Prostate gland (tissue), 2 donors: Measurements from ENCODE around the gene C2orf42.
"Not testable (repeated sequence)": the region's sequence is repeated elsewhere in the genome, so short reads cannot be mapped to it uniquely, and the experiment has no call there.

Experiments
- CTCF ChIP-seq, 4 experiments: fragments of 200-600 bp in 2 of 4; fragments of 450-650 bp in 2 of 4; sonication (generic) in 2 of 4; IDR thresholded peaks; 1 replicate in 3 of 4; 2 replicates in 1 of 4; pipeline ENCODE4 v1.5.1; 2016 to 2019; ENCODE audit warnings: antibody characterized with exemption in 4 of 4, mild to moderate bottlenecking in 2 of 4, moderate library complexity in 2 of 4
- POLR2A ChIP-seq: fragments of 450-650 bp; IDR thresholded peaks from one replicate; pipeline ENCODE4 v1.6.1; 2016; ENCODE audit warnings: antibody characterized with exemption, mild to moderate bottlenecking
- POLR2AphosphoS5 ChIP-seq: sonication (generic); formaldehyde crosslinking; IDR thresholded peaks from one replicate; pipeline ENCODE4 v1.6.1; 2017; ENCODE audit warnings: antibody characterized with exemption

GRCh38 chr2:70106138-70106537 is 84.7 kb downstream of the C2orf42 start:
- TF ChIP-seq POLR2AphosphoS5; CTCF (IDR thresholded peaks at IDR 0.05); POLR2A: not testable (repeated sequence)
